ENCODE data around the gene FBXW10.
"Not testable (repeated sequence)": the region's sequence is repeated elsewhere in the genome, so short reads cannot be mapped to it uniquely, and the experiment has no call there.

GRCh38 chr17:18732438-18732837, 11.4 kb upstream of the FBXW10 start:
- not testable (repeated sequence) for TF ChIP-seq CTCF (conservative IDR thresholded peaks at IDR 0.05; ENCODE audit: low read length); EZH2phosphoT487 (IDR thresholded peaks at IDR 0.05; ENCODE audit: borderline replicate concordance)
